K562 (cell line): Measurements from ENCODE around the gene IL1F10. TPM values are rescaled to one million over a fixed set of nuclear protein-coding genes. Genes with fewer than 3 reads are reported as not detected.

Source experiments
- ATAC-seq: fragments of 200-7000 bp; cut with Tn5 transposase; 3 replicates; pipeline ENCODE4 v1.9.1; 2020; ENCODE audit warnings: moderate library complexity
- BruUV-seq: library from RNA; stranded (reverse); fragments of 400-500 nt; replicated peaks from 2 replicates; lab custom pipeline; 2021; lab: Mats Ljungman, UMichigan
- CTCF ChIA-PET: fragments of 300-600 bp; formaldehyde crosslinking; extraction: SDS; loops from one replicate; lab custom pipeline; 2021; ENCODE audit warnings: low intra/inter-chr PET ratio; lab: Yijun Ruan, JAX
- POLR2A ChIA-PET: fragments of 300-600, 350-650 bp; sonication (Branson Sonifier 250); formaldehyde crosslinking; extraction: SDS; loops from one replicate; lab custom pipeline; 2021; ENCODE audit warnings: antibody characterized with exemption, inconsistent platforms; lab: Yijun Ruan, JAX
- DNase-seq, 4 experiments: peaks; one replicate each; pipeline versions ENCODE4 v3.0.0 to v3.0.0-alpha.2; 2011 to 2018; ENCODE audit warnings: low spot score in 3 of 4, mixed read lengths in 3 of 4; ENCODE audit errors: extremely low read depth in 1 of 4
- FAIRE-seq: peaks from 2 replicates; lab custom pipeline; 2011; peaks lifted over from hg19 to GRCh38; lab: Jason Lieb, UNC
- H2AFZ ChIP-seq: 2 replicates; pipeline ENCODE4 v1.6.0; 2011; ENCODE audit warnings: low read depth, low read length, control low read depth, inconsistent platforms
- H3K27ac ChIP-seq: fragments of 200-600 bp; 3 replicates; pipeline ENCODE4 v1.8.0; 2011; ENCODE audit warnings: low read depth, mild to moderate bottlenecking, control low read depth, inconsistent platforms, low read length, moderate library complexity, mixed read lengths; ENCODE audit errors: extremely low read depth
- H3K27me3 ChIP-seq, 2 experiments: fragments of 300-600 bp in 1 of 2; 2 replicates in 1 of 2; 3 replicates in 1 of 2; pipeline versions ENCODE4 v1.6.0 to v1.8.0; 2011; ENCODE audit warnings: inconsistent platforms in 2 of 2, low read length in 2 of 2, mild to moderate bottlenecking in 1 of 2, mixed read lengths in 1 of 2, moderate library complexity in 1 of 2; ENCODE audit not compliant: control insufficient read depth in 2 of 2, insufficient read depth in 2 of 2
- H3K36me3 ChIP-seq: fragments of 300-600 bp; 3 replicates; pipeline ENCODE4 v1.8.0; 2011; ENCODE audit warnings: mild to moderate bottlenecking, low read length, inconsistent platforms; ENCODE audit not compliant: control insufficient read depth, insufficient read depth
- H3K4me1 ChIP-seq, 2 experiments: fragments of 200-600 bp in 1 of 2; replicated peaks in 1 of 2; 2 replicates in 1 of 2; 3 replicates in 1 of 2; pipeline versions ENCODE4 v1.5.1 to v1.8.0; 2011; ENCODE audit warnings: inconsistent platforms in 2 of 2, low read length in 2 of 2, mild to moderate bottlenecking in 1 of 2, mixed read lengths in 1 of 2, moderate library complexity in 1 of 2; ENCODE audit not compliant: control insufficient read depth in 2 of 2, insufficient read depth in 2 of 2
- H3K4me2 ChIP-seq: 2 replicates; pipeline ENCODE4 v1.6.1; 2011; ENCODE audit warnings: low read length, control low read depth, inconsistent platforms, mixed read lengths; ENCODE audit not compliant: insufficient read depth
- H3K4me3 ChIP-seq: fragments of 200-600 bp; sonication (generic), shearing (Covaris generic); 2 replicates; pipeline ENCODE4 v1.5.1; 2016; ENCODE audit warnings: control low read depth, inconsistent platforms
- H3K79me2 ChIP-seq: fragments of 200-600 bp; 3 replicates; pipeline ENCODE4 v1.8.0; 2011; ENCODE audit warnings: low read length, inconsistent platforms; ENCODE audit not compliant: control insufficient read depth, insufficient read depth
- H3K9ac ChIP-seq, 2 experiments: 2 replicates each; pipeline versions ENCODE4 v1.6.0 to v1.6.1; 2011; ENCODE audit warnings: low read depth in 2 of 2, low read length in 2 of 2, control low read depth in 1 of 2, inconsistent platforms in 1 of 2, mild to moderate bottlenecking in 1 of 2, mixed read lengths in 1 of 2; ENCODE audit not compliant: insufficient read depth in 1 of 2
- H3K9me1 ChIP-seq: one replicate; pipeline ENCODE4 v1.6.0; 2011; ENCODE audit warnings: inconsistent platforms, mild to moderate bottlenecking, low read length, moderate library complexity; ENCODE audit not compliant: control insufficient read depth, insufficient read depth
- H3K9me3 ChIP-seq: replicated peaks from 2 replicates; pipeline ENCODE4 v1.5.1; 2011; ENCODE audit warnings: low read depth, low read length, inconsistent platforms; ENCODE audit not compliant: control insufficient read depth, insufficient read depth
- H4K20me1 ChIP-seq: replicated peaks from 2 replicates; pipeline ENCODE4 v1.6.1; 2011; ENCODE audit warnings: low read length, inconsistent platforms, mixed read lengths; ENCODE audit not compliant: control insufficient read depth, insufficient read depth
- CBFA2T2 ChIP-seq: fragments of 450-650 bp; conservative IDR thresholded peaks from 2 replicates; pipeline ENCODE4 v1.6.1; 2017; ENCODE audit warnings: mild to moderate bottlenecking
- TOE1 ChIP-seq, 2 experiments: fragments of 450-650 bp in 1 of 2; sonication (generic) in 1 of 2; formaldehyde crosslinking in 1 of 2; IDR thresholded peaks; 2 replicates each; pipeline versions ENCODE4 v1.7.1 to v1.8.0; 2016 to 2022; ENCODE audit warnings: borderline replicate concordance in 2 of 2, mild to moderate bottlenecking in 2 of 2, antibody characterized with exemption in 1 of 2, inconsistent platforms in 1 of 2, low read depth in 1 of 2, missing genetic modification reagents in 1 of 2, moderate library complexity in 1 of 2
- ZNF583 ChIP-seq: fragments of 250-450 bp; sonication (Bioruptor Pico); IDR thresholded peaks from 2 replicates; pipeline ENCODE4 v1.4.0; 2020
- WGBS: fragments of 100-300 bp; shearing (Covaris generic); methylation state at CpG from one replicate; pipeline ENCODE4 v1.1.6; 2016; ENCODE audit warnings: low coverage, mixed read lengths; ENCODE audit not compliant: insufficient coverage; ENCODE audit errors: missing lambda C conversion rate; 5-methylcytosine and 5-hydroxymethylcytosine counted together
- in situ Hi-C: fragments of 300-500 bp; cut with MboI; formaldehyde crosslinking; loops from 4 replicates; pipeline ENCODE4 v1.15.0; 2018; ENCODE audit warnings: inconsistent platforms, mixed read lengths
- intact Hi-C: fragments of 100-400 bp; cut with micrococcal nuclease; formaldehyde crosslinking; loops from 2 replicates; pipeline ENCODE4 v1.14.2; 2022
- polyA plus RNA-seq, 8 experiments: library from polyadenylated mRNA; depleted of rRNA in 4 of 8; stranded (reverse) in 5 of 8; unstranded in 3 of 8; fragments of >200 nt; fragmentation: Nextera tagmentation in 2 of 8; fragmentation: Illumina TruSeq in 1 of 8; extraction: Ambion mirVana in 2 of 8; extraction: Trizol in 1 of 8; gene quantifications; 2 replicates each; pipeline versions ENCODE4 v1.2.1 to v1.2.3, GENCODE V29; 2011 to 2014; ENCODE audit warnings: inconsistent platforms in 1 of 8, missing spikeins in 1 of 8
- total RNA-seq, 7 experiments: library from RNA; depleted of rRNA in 6 of 7; stranded (reverse); fragments of >200 nt in 6 of 7; fragmentation: Illumina TruSeq in 2 of 7; extraction: Trizol in 2 of 7; gene quantifications; 2 replicates each; pipeline versions ENCODE4 v1.2.1 to v1.2.3, GENCODE V29; 2011 to 2021; ENCODE audit warnings: low replicate concordance in 1 of 7
- TF ChIP-seq, protein P1 (sequence below), 2 experiments: fragments of 450-650 bp in 1 of 2; IDR thresholded peaks; 2 replicates each; pipeline ENCODE4 v1.6.1; 2011 to 2017; ENCODE audit warnings: low read depth in 2 of 2, antibody characterized with exemption in 1 of 2, borderline replicate concordance in 1 of 2, low read length in 1 of 2, mild to moderate bottlenecking in 1 of 2, mixed read lengths in 1 of 2; ENCODE audit not compliant: control insufficient read depth in 1 of 2

The IL1F10 gene
- total and polyA plus RNA-seq, 9 of the 15 experiments (the other 6 are each of a cell fraction or from before 2014, with no cell fraction given): not detected

DNA sequence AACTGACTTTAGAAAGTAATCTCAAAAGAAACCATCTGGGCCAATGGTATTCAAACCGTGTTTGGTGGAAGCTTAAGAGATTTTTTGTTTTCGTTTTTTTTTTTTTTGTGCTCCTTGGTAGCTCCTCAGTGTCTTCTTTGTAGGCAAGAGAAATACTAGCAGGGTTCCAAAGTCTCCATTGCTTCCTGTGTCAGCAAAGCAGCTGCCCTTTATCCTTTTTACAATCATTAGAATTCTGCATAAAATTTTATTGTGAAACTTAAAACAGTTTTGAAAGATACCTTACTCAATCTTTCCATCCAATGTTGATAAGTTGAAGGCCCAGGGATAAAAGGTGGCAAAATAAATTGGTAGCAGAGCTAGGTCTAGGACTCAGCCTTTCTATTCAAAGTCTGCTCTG, 479 bp downstream of the IL1F10 start:
- no peak for ATAC-seq
- no peaks in the 10 kb centered on the region for H4K20me1 ChIP-seq
- no peak overlapping the region for H3K4me3 ChIP-seq
- H2AFZ ChIP-seq: no peak overlapping the region
- 0% methylated on average over 2 of the region's 2 CpGs for WGBS
- no peaks in the 10 kb centered on the region for H3K4me1 ChIP-seq
- ChIA-PET CTCF (no interaction called here), POLR2A (interaction anchor here (1.0 to 1.1 kb wide), 2 partner anchors 9 to 12 kb away, joined by 3 to 5 read pairs; partner anchors contain the start of gene IL36RN)
- no peaks in the 10 kb centered on the region for H3K79me2 ChIP-seq
- H3K9me1 ChIP-seq: no peaks in the 10 kb centered on the region
- H3K27ac ChIP-seq: no peak overlapping the region
- H3K9me3 ChIP-seq: no peaks in the 10 kb centered on the region
- H3K9ac ChIP-seq: no peak overlapping the region
- H3K36me3 ChIP-seq: no peaks in the 10 kb centered on the region
- intact Hi-C loops: no loop called here
- no peak for DNase-seq
- TF ChIP-seq ZNF583: no peak
- no peak for TF ChIP-seq CBFA2T2
- TF ChIP-seq, protein P1, sequence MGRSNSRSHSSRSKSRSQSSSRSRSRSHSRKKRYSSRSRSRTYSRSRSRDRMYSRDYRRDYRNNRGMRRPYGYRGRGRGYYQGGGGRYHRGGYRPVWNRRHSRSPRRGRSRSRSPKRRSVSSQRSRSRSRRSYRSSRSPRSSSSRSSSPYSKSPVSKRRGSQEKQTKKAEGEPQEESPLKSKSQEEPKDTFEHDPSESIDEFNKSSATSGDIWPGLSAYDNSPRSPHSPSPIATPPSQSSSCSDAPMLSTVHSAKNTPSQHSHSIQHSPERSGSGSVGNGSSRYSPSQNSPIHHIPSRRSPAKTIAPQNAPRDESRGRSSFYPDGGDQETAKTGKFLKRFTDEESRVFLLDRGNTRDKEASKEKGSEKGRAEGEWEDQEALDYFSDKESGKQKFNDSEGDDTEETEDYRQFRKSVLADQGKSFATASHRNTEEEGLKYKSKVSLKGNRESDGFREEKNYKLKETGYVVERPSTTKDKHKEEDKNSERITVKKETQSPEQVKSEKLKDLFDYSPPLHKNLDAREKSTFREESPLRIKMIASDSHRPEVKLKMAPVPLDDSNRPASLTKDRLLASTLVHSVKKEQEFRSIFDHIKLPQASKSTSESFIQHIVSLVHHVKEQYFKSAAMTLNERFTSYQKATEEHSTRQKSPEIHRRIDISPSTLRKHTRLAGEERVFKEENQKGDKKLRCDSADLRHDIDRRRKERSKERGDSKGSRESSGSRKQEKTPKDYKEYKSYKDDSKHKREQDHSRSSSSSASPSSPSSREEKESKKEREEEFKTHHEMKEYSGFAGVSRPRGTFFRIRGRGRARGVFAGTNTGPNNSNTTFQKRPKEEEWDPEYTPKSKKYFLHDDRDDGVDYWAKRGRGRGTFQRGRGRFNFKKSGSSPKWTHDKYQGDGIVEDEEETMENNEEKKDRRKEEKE (IDR thresholded peaks at IDR 0.05; ENCODE audit: borderline replicate concordance in 1 of 2, control insufficient read depth in 1 of 2, low read depth in 2 of 2, low read length in 1 of 2): no peak
- no peak for TF ChIP-seq TOE1 (IDR thresholded peaks at IDR 0.05; ENCODE audit: borderline replicate concordance)
- TF ChIP-seq TOE1 (CRISPR knock-in tag; IDR thresholded peaks at IDR 0.05; ENCODE audit: borderline replicate concordance, low read depth): no peak
- BruUV-seq: no TSS peak
- H3K4me2 ChIP-seq: no peak overlapping the region
- peak; percentile 59 for FAIRE-seq
- peaks cover 0 to 24% of the 10 kb centered on the region in 2 experiments; a peak in 2 of 5 replicates for H3K27me3 ChIP-seq
- in situ Hi-C loops: no loop called here
